ENCODE data around the gene S100A4. TPM values are rescaled to one million over a fixed set of nuclear protein-coding genes. Genes with fewer than 3 reads are reported as not detected.
"Not testable (repeated sequence)": the region's sequence is repeated elsewhere in the genome, so short reads cannot be mapped to it uniquely, and the experiment has no call there.

S100A4 gene
- total and polyA plus RNA-seq, 2 donors = 76.8 to 305 TPM

GRCh38 chr1:153521808-153522207 lies 23.8 kb downstream of the S100A4 start:
- H3K27ac ChIP-seq (ENCODE audit: low read depth in 1 of 2, low read length in 1 of 2); H3K36me3 ChIP-seq (ENCODE audit: control insufficient read depth in 2 of 2, insufficient read depth in 2 of 2, low read length in 1 of 2); DNase-seq (ENCODE audit: low read depth in 6 of 9, low spot score in 9 of 9); H3K9me3 ChIP-seq (ENCODE audit: control insufficient read depth in 2 of 2, insufficient read depth in 1 of 2, low read length in 1 of 2); H3K4me3 ChIP-seq (ENCODE audit: low read length in 2 of 2); H3K27me3 ChIP-seq (ENCODE audit: control insufficient read depth in 2 of 2, insufficient read depth in 1 of 2, low read length in 1 of 2); H3K4me1 ChIP-seq (ENCODE audit: control insufficient read depth in 2 of 2, insufficient read depth in 2 of 2, low read length in 2 of 2): not testable (repeated sequence)
- 98% methylated on average over 37 of the region's 37 CpGs for WGBS

DNA sequence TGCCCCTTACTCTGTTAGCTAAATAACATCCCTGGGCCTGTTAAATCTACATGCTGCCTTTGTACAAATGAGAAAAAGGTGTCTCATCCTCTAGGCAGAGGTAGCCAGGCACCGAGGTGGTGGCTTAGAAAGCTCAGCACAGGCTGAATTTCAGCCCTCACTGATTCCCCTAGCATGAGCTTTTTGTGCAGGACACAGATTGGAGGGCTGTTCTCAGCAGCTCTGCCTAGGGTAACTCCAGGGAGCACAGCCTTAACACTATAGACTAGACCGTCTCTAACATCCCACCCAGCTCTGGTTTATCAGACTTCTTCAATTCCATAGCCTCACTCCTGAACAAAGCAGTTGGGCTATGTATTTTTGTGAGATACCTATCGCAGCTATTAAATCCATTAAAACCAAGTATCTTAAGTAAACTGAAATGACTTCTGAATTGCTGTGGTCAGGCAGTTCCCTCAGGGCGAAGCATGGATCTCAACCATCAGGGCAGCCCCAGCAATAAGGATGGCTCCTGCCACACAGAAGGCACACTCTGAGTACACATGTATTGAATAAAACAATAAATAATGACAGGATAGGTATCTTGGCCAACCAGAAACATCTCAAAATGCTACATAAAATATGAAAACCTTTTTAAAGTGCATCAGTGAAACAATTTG lies 24.7 kb downstream of the S100A4 start:
- Histone ChIP-seq H3K27ac (ENCODE audit: low read depth in 1 of 2, low read length in 1 of 2) (no peak overlapping the region), H3K4me1 (ENCODE audit: control insufficient read depth in 2 of 2, insufficient read depth in 2 of 2, low read length in 2 of 2) (no peaks in the 10 kb centered on the region), H3K27me3 (ENCODE audit: control insufficient read depth in 2 of 2, insufficient read depth in 1 of 2, low read length in 1 of 2) (no peaks in the 10 kb centered on the region), H3K4me3 (ENCODE audit: low read length in 2 of 2) (no peak overlapping the region), H3K9me3 (ENCODE audit: control insufficient read depth in 2 of 2, insufficient read depth in 1 of 2, low read length in 1 of 2) (no peaks in the 10 kb centered on the region), H3K36me3 (ENCODE audit: control insufficient read depth in 2 of 2, insufficient read depth in 2 of 2, low read length in 1 of 2) (no peaks in the 10 kb centered on the region)
- DNase-seq (ENCODE audit: low read depth in 6 of 9, low spot score in 9 of 9) = no peak
- 95% methylated on average over 4 of the region's 4 CpGs for WGBS

GRCh38 chr1:153520137-153520691 lies 25.4 kb downstream of the S100A4 start:
- DNase-seq (ENCODE audit: low read depth in 6 of 9, low spot score in 9 of 9); H3K4me3 ChIP-seq (ENCODE audit: low read length in 2 of 2); H3K27ac ChIP-seq (ENCODE audit: low read depth in 1 of 2, low read length in 1 of 2); H3K27me3 ChIP-seq (ENCODE audit: control insufficient read depth in 2 of 2, insufficient read depth in 1 of 2, low read length in 1 of 2); H3K4me1 ChIP-seq (ENCODE audit: control insufficient read depth in 2 of 2, insufficient read depth in 2 of 2, low read length in 2 of 2); H3K9me3 ChIP-seq (ENCODE audit: control insufficient read depth in 2 of 2, insufficient read depth in 1 of 2, low read length in 1 of 2); H3K36me3 ChIP-seq (ENCODE audit: control insufficient read depth in 2 of 2, insufficient read depth in 2 of 2, low read length in 1 of 2): not testable (repeated sequence)
- 99% methylated on average over 5 of the region's 5 CpGs for WGBS

DNA sequence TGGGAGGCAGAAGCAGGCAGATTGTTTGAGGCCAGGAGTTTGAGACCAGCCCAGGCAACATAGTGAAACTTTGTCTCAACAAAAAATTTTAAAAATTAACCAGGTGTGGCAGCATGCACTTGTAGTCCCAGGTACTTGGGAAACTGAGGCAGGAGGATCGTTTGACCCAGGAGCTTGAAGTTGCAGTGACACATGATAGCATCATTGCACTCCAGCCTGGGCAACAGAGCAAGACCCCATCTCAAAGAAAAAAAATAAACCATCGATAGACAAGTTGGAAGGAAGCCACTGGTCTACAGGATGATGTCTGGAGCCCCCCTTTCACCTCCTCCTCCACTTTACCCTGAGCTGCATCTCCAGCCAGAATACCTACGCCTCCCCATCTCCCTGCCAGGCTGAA lies 26.4 kb downstream of the S100A4 start:
- no peak overlapping the region for H3K4me3 ChIP-seq (ENCODE audit: low read length in 2 of 2)
- H3K36me3 ChIP-seq (ENCODE audit: control insufficient read depth in 2 of 2, insufficient read depth in 2 of 2, low read length in 1 of 2) = no peaks in the 10 kb centered on the region
- H3K4me1 ChIP-seq (ENCODE audit: control insufficient read depth in 2 of 2, insufficient read depth in 2 of 2, low read length in 2 of 2) = no peaks in the 10 kb centered on the region
- WGBS = 94% methylated on average over 3 of the region's 3 CpGs
- no peak for DNase-seq (ENCODE audit: low read depth in 6 of 9, low spot score in 9 of 9)
- H3K27ac ChIP-seq (ENCODE audit: low read depth in 1 of 2, low read length in 1 of 2) = no peak overlapping the region
- H3K27me3 ChIP-seq (ENCODE audit: control insufficient read depth in 2 of 2, insufficient read depth in 1 of 2, low read length in 1 of 2) = no peaks in the 10 kb centered on the region
- H3K9me3 ChIP-seq (ENCODE audit: control insufficient read depth in 2 of 2, insufficient read depth in 1 of 2, low read length in 1 of 2) = no peaks in the 10 kb centered on the region

DNA sequence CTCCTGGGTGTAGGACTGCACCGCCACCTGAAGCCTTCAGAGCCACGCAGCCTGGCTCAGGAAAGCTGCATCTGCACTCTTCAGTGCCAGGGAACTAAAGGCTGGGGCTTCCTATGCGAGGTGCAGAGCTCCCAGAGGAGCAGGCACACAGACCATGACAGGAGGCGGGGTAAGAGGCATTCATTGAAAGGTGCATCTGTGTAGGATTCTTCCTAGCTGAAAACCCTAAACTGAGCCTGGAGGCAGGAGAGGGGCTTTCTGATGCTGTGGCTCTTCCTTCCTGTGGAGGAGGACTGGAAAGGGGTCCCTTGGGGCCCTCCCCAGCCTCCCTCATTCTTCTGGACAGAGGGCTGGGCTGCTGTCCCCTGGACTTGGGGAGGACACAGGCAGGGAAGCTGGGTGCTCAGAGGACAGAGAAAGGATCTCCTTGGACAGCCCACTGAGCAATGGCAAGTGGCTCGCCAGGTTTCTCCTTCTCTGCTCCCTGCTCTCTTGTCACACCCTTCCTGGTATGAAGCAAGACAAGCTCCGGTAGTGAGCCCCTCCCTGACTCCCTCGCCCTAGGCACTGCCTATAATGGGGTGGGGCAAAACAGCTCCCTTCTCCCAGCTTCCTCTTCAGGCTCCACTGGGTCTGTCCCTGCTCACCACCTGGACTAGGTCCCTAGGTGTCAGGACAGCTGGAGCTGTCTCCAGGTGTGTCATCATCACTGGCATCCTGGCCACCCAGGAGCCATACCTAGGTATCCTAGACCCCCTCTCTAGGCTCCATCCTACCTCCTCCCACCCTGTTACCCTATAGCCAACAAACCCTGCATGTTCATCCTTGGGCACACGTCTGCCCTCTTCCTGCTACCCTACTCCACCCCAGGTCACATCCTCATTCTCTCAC lies 29.9 kb downstream of the S100A4 start:
- DNase-seq (ENCODE audit: low read depth in 6 of 9, low spot score in 9 of 9) = no peak
- WGBS = 80% methylated on average over 8 of the region's 8 CpGs
- H3K9me3 ChIP-seq (ENCODE audit: control insufficient read depth in 2 of 2, insufficient read depth in 1 of 2, low read length in 1 of 2) = no peaks in the 10 kb centered on the region
- peaks cover 0 to 3% of the 10 kb centered on the region in 2 donors for H3K4me1 ChIP-seq (ENCODE audit: control insufficient read depth in 2 of 2, insufficient read depth in 2 of 2, low read length in 2 of 2)
- no peaks in the 10 kb centered on the region for H3K36me3 ChIP-seq (ENCODE audit: control insufficient read depth in 2 of 2, insufficient read depth in 2 of 2, low read length in 1 of 2)
- no peak overlapping the region for H3K4me3 ChIP-seq (ENCODE audit: low read length in 2 of 2)
- H3K27me3 ChIP-seq (ENCODE audit: control insufficient read depth in 2 of 2, insufficient read depth in 1 of 2, low read length in 1 of 2) = no peaks in the 10 kb centered on the region
- H3K27ac ChIP-seq (ENCODE audit: low read depth in 1 of 2, low read length in 1 of 2) = no peak overlapping the region

- Histone ChIP-seq H3K4me1 (ENCODE audit: control insufficient read depth in 2 of 2, insufficient read depth in 2 of 2, low read length in 2 of 2) (peaks cover 0 to 3% of the 10 kb centered on the region in 2 donors), H3K4me3 (ENCODE audit: low read length in 2 of 2) (no peak overlapping the region), H3K36me3 (ENCODE audit: control insufficient read depth in 2 of 2, insufficient read depth in 2 of 2, low read length in 1 of 2) (no peaks in the 10 kb centered on the region), H3K27me3 (ENCODE audit: control insufficient read depth in 2 of 2, insufficient read depth in 1 of 2, low read length in 1 of 2) (no peaks in the 10 kb centered on the region), H3K27ac (ENCODE audit: low read depth in 1 of 2, low read length in 1 of 2) (no peak overlapping the region), H3K9me3 (ENCODE audit: control insufficient read depth in 2 of 2, insufficient read depth in 1 of 2, low read length in 1 of 2) (no peaks in the 10 kb centered on the region)
- 97% methylated on average over 7 of the region's 7 CpGs for WGBS
- no peak for DNase-seq (ENCODE audit: low read depth in 6 of 9, low spot score in 9 of 9)
These were observed 31.9 kb downstream of the S100A4 start for GRCh38 chr1:153513666-153514065.

- H3K36me3 ChIP-seq (ENCODE audit: control insufficient read depth in 2 of 2, insufficient read depth in 2 of 2, low read length in 1 of 2) = no peaks in the 10 kb centered on the region
- H3K27me3 ChIP-seq (ENCODE audit: control insufficient read depth in 2 of 2, insufficient read depth in 1 of 2, low read length in 1 of 2) = no peaks in the 10 kb centered on the region
- H3K4me3 ChIP-seq (ENCODE audit: low read length in 2 of 2) = no peak overlapping the region
- 84% methylated on average over 3 of the region's 3 CpGs for WGBS
- no peak overlapping the region for H3K27ac ChIP-seq (ENCODE audit: low read depth in 1 of 2, low read length in 1 of 2)
- no peak for DNase-seq (ENCODE audit: low read depth in 6 of 9, low spot score in 9 of 9)
- peaks cover 0 to 3% of the 10 kb centered on the region in 2 donors for H3K4me1 ChIP-seq (ENCODE audit: control insufficient read depth in 2 of 2, insufficient read depth in 2 of 2, low read length in 2 of 2)
- no peaks in the 10 kb centered on the region for H3K9me3 ChIP-seq (ENCODE audit: control insufficient read depth in 2 of 2, insufficient read depth in 1 of 2, low read length in 1 of 2)
These were observed 32.6 kb downstream of the S100A4 start for GRCh38 chr1:153513023-153513422.

DNA sequence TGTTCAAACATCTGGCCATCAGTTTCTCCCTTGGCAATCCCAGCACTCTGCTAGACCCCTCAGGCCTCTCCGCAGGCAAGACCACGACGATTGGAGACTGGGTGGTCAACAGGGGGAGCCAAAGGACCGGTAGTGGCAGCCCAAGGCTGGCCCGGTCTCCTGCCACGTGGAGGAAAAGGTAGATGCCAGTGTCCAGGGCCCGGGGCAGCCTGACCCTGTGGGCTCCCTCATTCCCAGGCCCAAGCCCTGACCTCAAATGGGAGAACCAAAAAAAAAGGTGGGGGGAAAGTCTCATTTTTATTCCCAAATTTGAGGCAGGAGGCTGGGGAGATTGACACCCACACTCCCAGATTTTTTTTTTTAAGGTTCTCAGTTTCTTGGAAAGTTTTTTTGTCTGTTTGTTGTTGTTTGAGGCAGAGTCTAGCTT lies 34.6 kb downstream of the S100A4 start:
- no peak overlapping the region for H3K4me3 ChIP-seq (ENCODE audit: low read length in 2 of 2)
- no peak overlapping the region for H3K27ac ChIP-seq (ENCODE audit: low read depth in 1 of 2, low read length in 1 of 2)
- no peaks in the 10 kb centered on the region for H3K27me3 ChIP-seq (ENCODE audit: control insufficient read depth in 2 of 2, insufficient read depth in 1 of 2, low read length in 1 of 2)
- H3K9me3 ChIP-seq (ENCODE audit: control insufficient read depth in 2 of 2, insufficient read depth in 1 of 2, low read length in 1 of 2) = no peaks in the 10 kb centered on the region
- H3K4me1 ChIP-seq (ENCODE audit: control insufficient read depth in 2 of 2, insufficient read depth in 2 of 2, low read length in 2 of 2) = peaks cover 0 to 3% of the 10 kb centered on the region in 2 donors
- no peaks in the 10 kb centered on the region for H3K36me3 ChIP-seq (ENCODE audit: control insufficient read depth in 2 of 2, insufficient read depth in 2 of 2, low read length in 1 of 2)
- DNase-seq (ENCODE audit: low read depth in 6 of 9, low spot score in 9 of 9) = peak in 5 of 9 donors; percentile 45 to 80 (median 70)
- 5% methylated on average over 7 of the region's 7 CpGs for WGBS

- Histone ChIP-seq H3K4me3 (ENCODE audit: low read length in 2 of 2) (no peak overlapping the region), H3K4me1 (ENCODE audit: control insufficient read depth in 2 of 2, insufficient read depth in 2 of 2, low read length in 2 of 2) (peaks cover 0 to 3% of the 10 kb centered on the region in 2 donors), H3K27me3 (ENCODE audit: control insufficient read depth in 2 of 2, insufficient read depth in 1 of 2, low read length in 1 of 2) (no peaks in the 10 kb centered on the region), H3K9me3 (ENCODE audit: control insufficient read depth in 2 of 2, insufficient read depth in 1 of 2, low read length in 1 of 2) (no peaks in the 10 kb centered on the region), H3K27ac (ENCODE audit: low read depth in 1 of 2, low read length in 1 of 2) (no peak overlapping the region), H3K36me3 (ENCODE audit: control insufficient read depth in 2 of 2, insufficient read depth in 2 of 2, low read length in 1 of 2) (no peaks in the 10 kb centered on the region)
- peak in 3 of 9 donors; percentile 33 to 61 (median 56) for DNase-seq (ENCODE audit: low read depth in 6 of 9, low spot score in 9 of 9)
- 80% methylated on average over 4 of the region's 4 CpGs for WGBS
These were observed 35.8 kb downstream of the S100A4 start for GRCh38 chr1:153509729-153510354.

All from thymus (tissue), 11 donors.